IgD-negative memory B cell (primary cell): ENCODE results near the gene TYW3. TPM values are rescaled to one million over a fixed set of nuclear protein-coding genes. Genes with fewer than 3 reads are reported as not detected.
"Not testable (repeated sequence)": the region's sequence is repeated elsewhere in the genome, so short reads cannot be mapped to it uniquely, and the experiment has no call there.

Source experiments
- H3K27ac Mint-ChIP-seq, 3 donors: one replicate each; pipeline ENCODE4 v1.8.0; 2020 to 2022; ENCODE audit warnings: mild to moderate bottlenecking in 3 of 3, mixed read lengths in 3 of 3, moderate library complexity in 1 of 3
- H3K27me3 Mint-ChIP-seq: one replicate; pipeline ENCODE4 v1.8.0; 2021; ENCODE audit warnings: mixed read lengths
- H3K36me3 Mint-ChIP-seq: one replicate; pipeline ENCODE4 v1.8.0; 2020; ENCODE audit warnings: mild to moderate bottlenecking, mixed read lengths
- H3K4me1 Mint-ChIP-seq, 3 donors: one replicate each; pipeline ENCODE4 v1.8.0; 2020 to 2022; ENCODE audit warnings: mixed read lengths in 3 of 3, mild to moderate bottlenecking in 1 of 3
- H3K4me3 Mint-ChIP-seq, 4 donors: one replicate each; pipeline ENCODE4 v1.8.0; 2020 to 2022; ENCODE audit warnings: mild to moderate bottlenecking in 4 of 4, mixed read lengths in 4 of 4, moderate library complexity in 3 of 4
- H3K9me3 Mint-ChIP-seq, 3 donors: one replicate each; pipeline ENCODE4 v1.8.0; 2020 to 2021; ENCODE audit warnings: mixed read lengths in 3 of 3, mild to moderate bottlenecking in 1 of 3
- polyA plus RNA-seq: library from polyadenylated mRNA; unstranded; fragments of 300-500 nt; fragmentation: Illumina TruSeq; gene quantifications from one replicate; pipeline ENCODE4 v1.2.3, GENCODE V29; 2021

The TYW3 gene
- polyA plus RNA-seq, 1 donor from 2014 or later, result 9.8 TPM

DNA sequence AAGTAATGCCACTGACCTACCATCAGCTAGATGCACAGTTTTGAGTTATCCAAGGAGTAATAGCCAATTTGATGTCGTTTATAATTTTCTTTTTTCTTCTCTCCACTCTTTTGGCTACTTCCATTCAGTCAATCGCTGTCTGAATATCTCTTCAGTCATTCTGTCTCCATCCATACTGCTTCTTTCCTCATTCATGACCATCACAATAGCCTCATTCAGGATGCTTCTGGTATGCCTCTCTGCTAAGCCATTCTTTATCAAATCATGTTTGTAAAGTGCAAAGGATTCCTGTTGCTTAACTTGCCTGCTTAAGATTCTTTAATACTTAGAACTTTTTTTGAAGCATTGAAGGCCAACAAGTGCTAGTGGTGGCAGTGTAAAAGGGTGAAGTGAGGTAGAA is 20.2 kb downstream of the TYW3 start:
- no peaks in the 10 kb centered on the region for H3K27me3 Mint-ChIP-seq
- no peak overlapping the region for H3K27ac Mint-ChIP-seq
- peaks cover 0 to 2% (median 0%) of the 10 kb centered on the region in 3 donors for H3K4me1 Mint-ChIP-seq
- H3K36me3 Mint-ChIP-seq, result peaks cover 37% of the 10 kb centered on the region
- H3K4me3 Mint-ChIP-seq, result no peak overlapping the region
- H3K9me3 Mint-ChIP-seq, result peaks cover 0 to 19% (median 4%) of the 10 kb centered on the region in 3 donors

DNA sequence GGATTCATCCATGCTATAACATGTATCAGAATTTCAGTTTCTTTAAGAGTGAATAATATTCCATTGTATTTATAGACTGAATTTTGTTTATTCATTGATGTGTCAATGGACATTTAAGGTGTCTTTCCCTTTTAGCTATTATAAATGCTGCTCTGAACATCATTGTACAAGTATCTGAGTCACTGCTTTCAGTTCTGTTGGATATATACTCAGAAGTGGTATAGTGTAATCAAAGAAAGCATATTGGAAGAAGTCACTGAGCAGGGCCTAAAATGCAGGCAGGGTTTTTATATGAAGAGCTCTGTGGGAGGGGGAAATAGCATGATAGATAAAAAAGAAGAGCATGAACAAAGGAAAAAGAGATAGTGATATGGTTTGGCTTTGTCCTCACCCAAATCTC is 22.5 kb downstream of the TYW3 start:
- Mint-ChIP-seq H3K9me3 (peaks cover 0 to 19% (median 4%) of the 10 kb centered on the region in 3 donors), H3K4me3 (no peak overlapping the region), H3K4me1 (peaks cover 0 to 2% (median 0%) of the 10 kb centered on the region in 3 donors), H3K27ac (no peak overlapping the region), H3K36me3 (peaks cover 36% of the 10 kb centered on the region), H3K27me3 (no peaks in the 10 kb centered on the region)

DNA sequence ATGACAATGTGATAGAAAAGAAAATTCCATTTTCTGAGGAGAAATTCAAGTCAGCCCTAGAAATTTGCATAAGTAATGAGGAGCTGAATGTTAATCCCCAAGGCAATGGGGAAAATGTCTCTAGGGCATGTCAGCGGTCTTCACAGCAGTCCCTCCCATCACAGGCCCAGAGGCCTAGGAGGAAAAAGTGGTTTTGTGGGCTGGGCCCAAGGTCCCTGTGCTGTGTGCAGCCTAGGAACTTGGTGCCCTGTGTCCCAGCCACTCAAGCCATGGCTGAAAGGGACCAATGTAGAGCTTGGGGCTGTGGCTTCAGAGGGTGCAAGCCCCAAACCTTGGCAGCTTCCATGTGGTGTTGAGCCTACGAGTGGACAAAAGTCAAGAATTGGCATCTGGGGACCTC is 23.7 kb downstream of the TYW3 start:
- not testable (repeated sequence) for H3K27ac Mint-ChIP-seq

DNA sequence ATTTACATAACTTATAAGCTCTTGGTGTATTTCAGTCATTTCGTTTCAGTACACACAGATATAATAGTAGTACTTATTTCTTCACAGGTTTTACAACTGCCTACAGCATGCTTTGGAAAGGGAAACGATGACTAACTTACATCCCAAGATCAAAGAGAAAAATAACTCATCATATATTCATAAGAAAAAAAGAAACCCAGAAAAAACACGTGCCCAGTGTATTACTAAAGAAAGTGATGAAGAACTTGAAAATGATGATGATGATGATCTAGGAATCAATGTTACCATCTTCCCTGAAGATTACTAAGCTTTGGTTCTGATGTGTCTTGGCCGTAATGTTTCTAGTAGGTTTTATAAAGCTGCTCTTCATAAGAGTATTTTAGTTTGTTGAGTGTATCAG is 30.9 kb downstream of the TYW3 start:
- Mint-ChIP-seq H3K27ac (peak overlapping the region in 1 of 3 donors; percentile 50), H3K9me3 (no peaks in the 10 kb centered on the region), H3K27me3 (no peaks in the 10 kb centered on the region), H3K4me3 (no peak overlapping the region), H3K36me3 (peaks cover 12% of the 10 kb centered on the region), H3K4me1 (peaks cover 0 to 2% (median 0%) of the 10 kb centered on the region in 3 donors)

More for the DNA sequence above, 23.7 kb downstream of the TYW3 start:
- peaks cover 0 to 19% (median 4%) of the 10 kb centered on the region in 3 donors for H3K9me3 Mint-ChIP-seq
- H3K36me3 Mint-ChIP-seq, result peaks cover 40% of the 10 kb centered on the region
- not testable (repeated sequence) for H3K27me3 Mint-ChIP-seq, H3K4me3 Mint-ChIP-seq, H3K4me1 Mint-ChIP-seq

DNA sequence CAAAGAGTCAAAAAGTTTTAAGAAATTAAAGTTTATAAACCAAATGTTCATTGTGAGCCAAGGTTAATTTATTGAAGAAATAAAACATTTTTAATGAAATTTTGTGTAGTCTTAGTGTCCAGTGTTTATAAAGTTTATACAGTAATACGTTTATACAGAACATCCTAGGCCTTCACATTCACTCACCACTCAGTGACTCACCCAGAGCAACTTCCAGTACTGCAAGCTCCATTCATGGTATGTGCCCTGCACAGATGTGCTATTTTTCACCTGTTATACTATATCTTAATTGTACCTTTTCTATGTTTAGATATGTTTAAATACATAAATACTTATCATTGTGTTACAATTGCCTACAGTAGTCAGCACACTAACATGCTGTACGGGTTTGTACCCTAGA is 33.6 kb downstream of the TYW3 start:
- peaks cover 2% of the 10 kb centered on the region for H3K36me3 Mint-ChIP-seq
- H3K4me1 Mint-ChIP-seq, result no peaks in the 10 kb centered on the region
- H3K27ac Mint-ChIP-seq, result no peak overlapping the region
- H3K9me3 Mint-ChIP-seq, result no peaks in the 10 kb centered on the region
- no peaks in the 10 kb centered on the region for H3K27me3 Mint-ChIP-seq
- no peak overlapping the region for H3K4me3 Mint-ChIP-seq

DNA sequence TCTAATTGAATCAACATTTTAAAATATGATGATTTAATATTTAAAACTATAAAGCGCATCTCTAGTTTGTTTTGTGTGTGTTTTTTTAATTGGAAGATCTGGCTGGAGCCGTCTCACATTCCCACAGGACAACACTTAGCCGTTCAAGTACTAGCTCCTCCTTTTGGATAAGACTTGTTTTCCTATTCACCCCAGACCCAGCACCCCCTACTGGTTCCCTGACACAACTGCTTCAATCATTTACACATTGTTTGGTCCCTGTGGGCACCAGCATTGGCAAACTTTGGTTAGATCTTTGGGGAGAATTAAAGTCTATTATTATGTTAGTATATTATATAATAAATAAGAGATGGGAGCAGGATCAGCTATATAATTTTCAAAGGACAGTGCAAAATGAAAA is 34.5 kb downstream of the TYW3 start:
- Mint-ChIP-seq H3K27me3 (no peaks in the 10 kb centered on the region), H3K9me3 (no peaks in the 10 kb centered on the region), H3K4me1 (no peaks in the 10 kb centered on the region), H3K36me3 (no peaks in the 10 kb centered on the region), H3K27ac (no peak overlapping the region), H3K4me3 (no peak overlapping the region)

DNA sequence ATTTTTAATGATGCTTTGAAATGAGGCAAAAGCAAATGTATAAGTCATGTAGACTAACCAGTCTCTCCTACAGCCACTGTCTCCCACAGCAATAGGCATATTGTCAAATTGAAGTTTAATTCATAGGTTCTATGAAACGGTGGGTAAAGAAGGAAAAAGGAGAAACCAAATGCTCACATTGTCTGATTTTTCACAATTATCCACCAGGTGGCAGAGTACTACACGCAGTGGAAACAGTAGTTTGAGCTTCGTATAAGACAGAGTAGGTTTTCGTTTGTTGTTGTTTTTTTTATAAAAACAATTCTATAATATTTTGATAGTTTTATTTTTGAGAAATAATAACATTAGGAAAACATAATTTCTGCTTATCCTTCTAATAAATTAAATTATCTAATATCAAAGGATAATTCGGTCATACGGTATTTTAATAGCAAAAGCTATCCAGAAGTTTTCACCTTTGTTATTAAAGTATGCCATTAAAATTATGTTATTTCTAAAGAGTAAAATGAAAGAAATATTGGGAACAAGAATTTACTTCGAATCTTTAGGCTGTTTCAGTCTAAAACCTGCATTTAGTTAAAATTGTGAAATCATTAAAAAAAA is 39.1 kb downstream of the TYW3 start:
- no peaks in the 10 kb centered on the region for H3K36me3 Mint-ChIP-seq

DNA sequence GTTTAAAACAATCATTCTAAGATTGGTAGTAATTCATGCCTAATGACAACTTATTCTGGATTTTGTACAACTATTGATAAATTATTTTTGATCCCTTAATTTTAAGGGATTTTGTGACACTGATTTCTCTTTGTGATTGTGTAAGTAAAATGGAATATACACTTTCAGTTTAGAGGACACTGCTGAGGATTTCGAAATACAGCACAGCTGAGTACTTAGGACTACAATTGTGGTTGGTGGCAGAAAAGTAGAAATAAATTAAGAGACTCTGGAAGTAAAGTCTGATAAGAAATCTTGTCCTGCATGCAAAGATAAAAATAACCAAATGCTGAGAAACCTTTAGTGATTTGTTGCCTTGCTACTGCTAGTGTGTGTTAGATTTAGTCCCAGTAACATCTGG is 40.0 kb downstream of the TYW3 start:
- H3K27ac Mint-ChIP-seq, result no peak overlapping the region

More for the DNA sequence above, 39.1 kb downstream of the TYW3 start:
- no peak overlapping the region for H3K27ac Mint-ChIP-seq
- H3K27me3 Mint-ChIP-seq, result peaks cover 3% of the 10 kb centered on the region
- H3K9me3 Mint-ChIP-seq, result no peaks in the 10 kb centered on the region
- no peaks in the 10 kb centered on the region for H3K4me1 Mint-ChIP-seq
- no peak overlapping the region for H3K4me3 Mint-ChIP-seq

DNA sequence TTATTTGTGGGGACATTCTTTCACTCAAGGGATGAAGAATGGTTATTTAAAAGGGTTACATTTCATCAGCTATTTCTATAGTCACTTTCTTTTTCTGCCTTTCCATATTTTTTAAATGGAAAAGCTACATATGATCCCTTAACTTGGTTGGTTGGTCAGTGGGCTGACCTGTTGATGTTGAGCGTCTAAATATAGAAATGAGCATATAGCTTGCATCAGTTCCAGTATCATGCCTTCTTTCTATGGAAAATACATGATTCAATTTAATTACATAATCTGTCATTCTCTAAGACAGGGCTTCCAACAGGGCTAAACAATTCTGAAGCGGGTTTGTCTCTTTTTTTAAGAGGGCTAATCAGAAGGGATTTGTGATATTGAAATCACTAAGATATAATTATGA is 40.6 kb downstream of the TYW3 start:
- Mint-ChIP-seq H3K4me3 (no peak overlapping the region), H3K36me3 (no peaks in the 10 kb centered on the region), H3K27me3 (peaks cover 3% of the 10 kb centered on the region), H3K9me3 (no peaks in the 10 kb centered on the region), H3K27ac (no peak overlapping the region), H3K4me1 (no peaks in the 10 kb centered on the region)

More for the DNA sequence above, 40.0 kb downstream of the TYW3 start:
- Mint-ChIP-seq H3K27me3 (peaks cover 3% of the 10 kb centered on the region), H3K4me1 (no peaks in the 10 kb centered on the region), H3K4me3 (no peak overlapping the region), H3K36me3 (no peaks in the 10 kb centered on the region), H3K9me3 (no peaks in the 10 kb centered on the region)

DNA sequence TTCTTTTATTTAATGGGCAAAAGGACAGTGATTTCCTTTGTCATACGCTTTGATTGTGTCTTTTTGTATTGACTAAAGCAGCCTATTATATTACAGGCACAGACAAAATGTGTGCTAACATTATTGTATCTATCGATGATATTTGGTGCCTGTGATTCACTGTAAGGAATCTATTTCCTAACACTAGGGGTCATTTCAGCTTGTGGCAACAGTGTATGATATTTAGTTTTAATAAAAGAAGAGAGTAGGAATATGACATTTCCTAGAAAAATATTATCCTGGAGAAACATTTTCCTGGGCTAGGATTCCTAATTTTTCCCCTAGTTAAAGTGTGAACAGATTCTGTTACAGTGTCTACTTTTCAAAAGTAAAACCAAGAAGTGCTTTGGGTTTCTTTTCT is 42.8 kb downstream of the TYW3 start:
- peaks cover 3% of the 10 kb centered on the region for H3K27me3 Mint-ChIP-seq
- no peak overlapping the region for H3K4me3 Mint-ChIP-seq
- H3K4me1 Mint-ChIP-seq, result no peaks in the 10 kb centered on the region
- no peaks in the 10 kb centered on the region for H3K36me3 Mint-ChIP-seq
- H3K9me3 Mint-ChIP-seq, result no peaks in the 10 kb centered on the region
- no peak overlapping the region for H3K27ac Mint-ChIP-seq

DNA sequence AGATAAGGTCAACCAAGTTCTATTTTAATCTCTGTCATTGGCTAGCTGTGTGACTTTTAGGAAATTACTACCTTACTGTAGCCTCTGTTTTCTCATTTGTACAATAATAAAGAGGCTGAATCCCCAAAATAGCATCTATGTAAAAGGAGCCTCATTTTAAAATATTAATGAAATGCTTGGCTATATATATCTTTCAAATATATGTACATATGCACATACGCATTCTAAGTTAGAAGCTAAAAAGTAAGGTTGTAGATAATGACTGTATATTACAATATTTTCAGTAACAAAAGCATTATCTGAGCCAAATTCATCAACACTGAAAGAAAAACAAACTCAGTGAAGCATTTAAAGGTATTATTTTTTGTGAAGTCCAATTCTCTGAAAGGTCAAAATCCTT is 44.6 kb downstream of the TYW3 start:
- Mint-ChIP-seq H3K36me3 (no peaks in the 10 kb centered on the region), H3K4me3 (no peak overlapping the region), H3K27ac (no peak overlapping the region), H3K27me3 (peaks cover 3% of the 10 kb centered on the region), H3K9me3 (no peaks in the 10 kb centered on the region), H3K4me1 (no peaks in the 10 kb centered on the region)

DNA sequence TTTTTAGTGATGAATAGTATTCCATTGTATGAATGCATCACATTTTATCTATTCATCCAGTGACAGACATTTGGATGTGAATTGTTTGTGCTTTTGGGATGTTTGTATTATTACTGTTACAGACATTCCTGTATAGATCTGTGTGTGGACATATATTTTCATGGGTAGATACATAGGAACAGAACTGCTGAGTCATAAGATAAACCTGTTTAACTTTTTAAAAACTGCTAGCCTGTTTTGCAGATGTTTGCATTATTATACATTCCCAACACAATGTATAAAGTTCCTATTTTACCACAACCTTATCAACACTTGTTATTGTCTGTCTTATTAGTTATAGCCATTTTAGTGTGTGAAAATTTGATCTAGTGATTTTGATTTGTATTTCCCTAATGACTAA is 46.8 kb downstream of the TYW3 start:
- Mint-ChIP-seq H3K4me1 (no peaks in the 10 kb centered on the region), H3K36me3 (no peaks in the 10 kb centered on the region), H3K27me3 (no peaks in the 10 kb centered on the region), H3K9me3 (no peaks in the 10 kb centered on the region), H3K4me3 (no peak overlapping the region), H3K27ac (no peak overlapping the region)

DNA sequence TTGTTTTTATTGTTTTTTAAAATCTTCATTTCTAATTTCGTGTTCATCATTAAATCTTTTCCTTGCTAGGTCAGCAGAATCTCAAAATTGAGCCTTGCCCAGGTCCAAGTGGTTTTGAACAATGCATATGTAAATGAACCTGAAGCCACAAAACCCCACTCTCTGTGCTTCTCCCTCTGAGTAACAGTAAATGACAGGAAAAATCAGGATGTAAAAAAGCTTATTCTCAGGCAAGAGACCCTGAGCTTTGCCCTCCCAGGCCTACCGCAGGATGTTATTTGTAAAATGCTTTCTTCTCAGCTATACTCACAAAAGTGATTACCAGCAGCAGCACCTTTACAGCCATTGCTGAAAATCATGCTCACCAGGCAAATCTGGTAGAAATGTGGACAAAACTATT is 47.6 kb downstream of the TYW3 start:
- H3K9me3 Mint-ChIP-seq, result no peaks in the 10 kb centered on the region
- no peak overlapping the region for H3K27ac Mint-ChIP-seq
- H3K4me3 Mint-ChIP-seq, result no peak overlapping the region
- no peaks in the 10 kb centered on the region for H3K36me3 Mint-ChIP-seq
- no peaks in the 10 kb centered on the region for H3K4me1 Mint-ChIP-seq
- no peaks in the 10 kb centered on the region for H3K27me3 Mint-ChIP-seq

DNA sequence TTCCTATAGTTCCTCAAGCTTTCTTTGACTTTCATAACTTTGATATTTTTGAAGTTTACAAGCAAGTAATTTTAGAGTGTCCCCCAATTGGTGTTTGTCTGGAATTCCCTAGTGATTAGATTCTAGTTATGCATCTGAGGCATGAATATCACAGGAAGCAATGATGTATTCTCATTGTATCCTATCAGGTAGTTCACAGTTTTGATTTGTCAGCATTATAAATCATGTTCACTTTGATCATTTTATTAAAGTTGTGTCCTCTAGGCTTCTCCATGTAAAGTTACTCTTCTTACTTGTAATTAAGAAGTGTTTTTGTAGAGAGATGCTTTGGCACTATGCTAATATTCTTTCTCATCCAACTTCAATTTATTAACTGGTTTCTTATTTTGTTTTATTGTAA is 53.0 kb downstream of the TYW3 start:
- Mint-ChIP-seq H3K9me3 (no peaks in the 10 kb centered on the region), H3K27ac (no peak overlapping the region), H3K4me1 (no peaks in the 10 kb centered on the region), H3K27me3 (no peaks in the 10 kb centered on the region), H3K36me3 (no peaks in the 10 kb centered on the region), H3K4me3 (no peak overlapping the region)

DNA sequence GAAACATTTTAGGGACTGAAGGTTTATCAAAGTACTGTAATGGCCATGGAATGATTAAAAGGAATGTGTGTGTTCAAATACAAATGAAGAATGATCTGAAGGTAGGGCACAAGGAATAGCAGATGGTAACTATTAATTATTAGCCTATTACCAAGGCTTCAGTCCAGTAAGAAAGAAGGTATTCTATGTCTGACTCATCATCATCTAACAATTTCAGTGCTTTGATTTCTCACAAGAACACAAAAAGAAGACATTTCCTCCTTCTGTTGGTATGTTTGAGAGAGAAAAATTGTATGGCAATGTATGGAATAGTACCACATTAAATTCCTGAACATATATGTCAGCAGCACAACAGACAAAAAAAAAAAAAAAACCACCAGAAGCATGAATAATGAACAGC is 57.5 kb downstream of the TYW3 start:
- no peak overlapping the region for H3K4me3 Mint-ChIP-seq
- H3K36me3 Mint-ChIP-seq, result no peaks in the 10 kb centered on the region
- no peak overlapping the region for H3K27ac Mint-ChIP-seq
- no peaks in the 10 kb centered on the region for H3K9me3 Mint-ChIP-seq
- H3K27me3 Mint-ChIP-seq, result no peaks in the 10 kb centered on the region
- no peaks in the 10 kb centered on the region for H3K4me1 Mint-ChIP-seq

DNA sequence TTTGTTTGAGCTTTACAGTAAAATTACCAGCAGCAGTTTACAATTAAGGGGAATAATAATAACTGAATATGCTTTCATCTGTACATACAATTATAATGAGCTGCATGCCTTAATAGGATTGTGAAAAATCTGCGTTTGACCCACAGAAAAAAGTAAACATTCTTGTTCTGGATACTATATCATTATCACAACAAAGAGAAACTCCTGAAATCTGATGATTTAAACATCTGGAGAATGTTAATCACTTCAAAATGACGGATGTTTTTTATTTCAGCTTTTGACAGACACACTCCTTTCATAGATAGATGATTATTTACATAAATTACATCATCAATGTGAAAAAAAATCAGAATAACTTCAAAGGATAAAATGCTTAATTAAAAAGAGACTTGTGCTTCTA is 58.5 kb downstream of the TYW3 start:
- Mint-ChIP-seq H3K27me3 (no peaks in the 10 kb centered on the region), H3K27ac (no peak overlapping the region), H3K4me3 (no peak overlapping the region), H3K4me1 (no peaks in the 10 kb centered on the region), H3K36me3 (peaks cover 4% of the 10 kb centered on the region), H3K9me3 (no peaks in the 10 kb centered on the region)
